Stomach (tissue), 9 donors: Measurements from ENCODE around the gene DIAPH2. TPM values are rescaled to one million over a fixed set of nuclear protein-coding genes. Genes with fewer than 3 reads are reported as not detected.

ENCODE experiments used
- DNase-seq, 2 donors: peaks; one replicate each; pipeline versions ENCODE4 v3.0.0 to v3.0.0-alpha.2; 2013 to 2019
- H3K27ac ChIP-seq, 5 donors: fragments of 200-600 bp in 4 of 5; sonication (generic) in 4 of 5; one replicate each; pipeline ENCODE4 v1.5.1; 2013 to 2019; ENCODE audit warnings: mild to moderate bottlenecking in 1 of 5, moderate library complexity in 1 of 5
- H3K27me3 ChIP-seq, 3 donors: fragments of 200-600 bp; sonication (generic); one replicate each; pipeline ENCODE4 v1.5.1; 2017 to 2019; ENCODE audit warnings: mixed run types in 1 of 3
- H3K36me3 ChIP-seq, 4 donors: fragments of 200-600 bp; sonication (generic); 1 replicate in 3 of 4; 2 replicates in 1 of 4; pipeline ENCODE4 v1.5.1; 2016 to 2019
- H3K4me1 ChIP-seq, 4 donors: fragments of 200-600 bp; sonication (generic); one replicate each; pipeline ENCODE4 v1.5.1; 2016 to 2019
- H3K4me3 ChIP-seq, 4 donors: fragments of 200-600 bp; sonication (generic) in 3 of 4; one replicate each; pipeline ENCODE4 v1.5.1; 2016 to 2019; ENCODE audit warnings: mild to moderate bottlenecking in 1 of 4
- H3K9me3 ChIP-seq, 4 donors: fragments of 200-600 bp; sonication (generic); one replicate each; pipeline ENCODE4 v1.5.1; 2016 to 2019
- CTCF ChIP-seq, 7 experiments: fragments of 450-650 bp in 4 of 7; fragments of 200-600 bp in 3 of 7; sonication (generic) in 3 of 7; IDR thresholded peaks; one replicate each; pipeline ENCODE4 v1.5.1; 2016 to 2019; ENCODE audit warnings: antibody characterized with exemption in 7 of 7, control low read depth in 2 of 7, mild to moderate bottlenecking in 1 of 7
- EP300 ChIP-seq: sonication (generic); formaldehyde crosslinking; IDR thresholded peaks from one replicate; pipeline ENCODE4 v1.6.1; 2017; ENCODE audit warnings: antibody characterized with exemption
- POLR2A ChIP-seq, 4 donors: fragments of 450-650 bp; IDR thresholded peaks; one replicate each; pipeline ENCODE4 v1.6.1; 2016; ENCODE audit warnings: antibody characterized with exemption in 4 of 4, control low read depth in 2 of 4, mild to moderate bottlenecking in 1 of 4, moderate library complexity in 1 of 4
- POLR2AphosphoS5 ChIP-seq, 3 donors: sonication (generic); formaldehyde crosslinking; IDR thresholded peaks; one replicate each; pipeline ENCODE4 v1.6.1; 2016; ENCODE audit warnings: antibody characterized with exemption in 3 of 3
- WGBS, 5 donors: extraction: QIAGEN DNeasy Blood & Tissue Kit in 3 of 5; methylation state at CpG; one replicate each; pipeline versions ENCODE4 v1.1.5 to v1.1.7; 2013 to 2018; 5-methylcytosine and 5-hydroxymethylcytosine counted together
- intact Hi-C: fragments of 100-400 bp; cut with DNase I; formaldehyde crosslinking; loops from one replicate; pipeline ENCODE4 v1.15.1; 2023; ENCODE audit warnings: low total_unique reads
- polyA plus RNA-seq, 3 donors: library from polyadenylated mRNA; stranded (reverse); fragments of 200-250 nt; gene quantifications; one replicate each; pipeline ENCODE4 v1.2.3, GENCODE V29; 2013
- total RNA-seq, 5 donors: library from RNA; depleted of rRNA; stranded (reverse); fragments of >200 nt; gene quantifications; one replicate each; pipeline versions ENCODE4 v1.1.0 to v1.2.3, GENCODE V29; 2014 to 2016
- donor health status: healthy with polysubstance abuse.
- donor health status: Bipolar disorder and iron deficiency.
- donor health status: healthy.

Gene DIAPH2
- total and polyA plus RNA-seq, 8 donors: 5.2 to 52.5 (median 27.3) TPM

- DNase-seq: no peak
- Histone ChIP-seq H3K36me3 (no peaks in the 10 kb centered on the region), H3K4me1 (no peaks in the 10 kb centered on the region), H3K27me3 (no peaks in the 10 kb centered on the region), H3K9me3 (peaks cover 0 to 4% (median 0%) of the 10 kb centered on the region in 4 donors), H3K27ac (no peak overlapping the region), H3K4me3 (no peak overlapping the region)
- TF ChIP-seq POLR2A (IDR thresholded peaks at IDR 0.05) (no peak), EP300 (no peak), CTCF (IDR thresholded peaks at IDR 0.05) (no peak), POLR2AphosphoS5 (IDR thresholded peaks at IDR 0.05) (no peak)
- intact Hi-C loops: no loop called here
These were observed 819.8 kb downstream of the DIAPH2 start for GRCh38 chrX:97504431-97504830.

GRCh38 chrX:97517763-97518162 is 833.1 kb downstream of the DIAPH2 start:
- Histone ChIP-seq H3K27ac (no peak overlapping the region), H3K27me3 (no peaks in the 10 kb centered on the region), H3K4me1 (no peaks in the 10 kb centered on the region), H3K4me3 (no peak overlapping the region), H3K36me3 (no peaks in the 10 kb centered on the region), H3K9me3 (no peaks in the 10 kb centered on the region)
- 77 to 93% (median 88%) methylated on average over 2 of the region's 2 CpGs for WGBS, 5 donors
- TF ChIP-seq POLR2AphosphoS5 (IDR thresholded peaks at IDR 0.05) (no peak), EP300 (no peak), CTCF (IDR thresholded peaks at IDR 0.05) (no peak), POLR2A (IDR thresholded peaks at IDR 0.05) (no peak)
- no peak for DNase-seq
- intact Hi-C loops: no loop called here

GRCh38 chrX:97522307-97522706 is 837.7 kb downstream of the DIAPH2 start:
- DNase-seq: no peak
- Histone ChIP-seq H3K27ac (no peak overlapping the region), H3K4me1 (no peaks in the 10 kb centered on the region), H3K27me3 (no peaks in the 10 kb centered on the region), H3K9me3 (no peaks in the 10 kb centered on the region), H3K4me3 (no peak overlapping the region), H3K36me3 (no peaks in the 10 kb centered on the region)
- TF ChIP-seq CTCF (IDR thresholded peaks at IDR 0.05) (no peak), POLR2A (IDR thresholded peaks at IDR 0.05) (no peak), POLR2AphosphoS5 (IDR thresholded peaks at IDR 0.05) (no peak), EP300 (no peak)
- intact Hi-C loops: no loop called here
- 82 to 97% (median 90%) methylated on average over 2 of the region's 2 CpGs for WGBS, 5 donors

- H3K9me3 ChIP-seq: no peaks in the 10 kb centered on the region
- WGBS, 5 donors: 80 to 87% (median 86%) methylated on average over 2 of the region's 2 CpGs
- H3K36me3 ChIP-seq: no peaks in the 10 kb centered on the region
- no peak overlapping the region for H3K27ac ChIP-seq
- no peak for DNase-seq
- no peak overlapping the region for H3K4me3 ChIP-seq
- no peak for TF ChIP-seq CTCF (IDR thresholded peaks at IDR 0.05)
- TF ChIP-seq POLR2AphosphoS5 (IDR thresholded peaks at IDR 0.05): no peak
- no peak for TF ChIP-seq EP300
- no peak for TF ChIP-seq POLR2A (IDR thresholded peaks at IDR 0.05)
- H3K4me1 ChIP-seq: no peaks in the 10 kb centered on the region
- intact Hi-C loops: no loop called here
- H3K27me3 ChIP-seq: no peaks in the 10 kb centered on the region
These were observed 839.7 kb downstream of the DIAPH2 start for GRCh38 chrX:97524340-97524739.
